COLO668 (cell line): ENCODE results near the gene SLC5A9.
"Not testable (repeated sequence)": the region's sequence is repeated elsewhere in the genome, so short reads cannot be mapped to it uniquely, and the experiment has no call there.

Source experiments
- DNase-seq: peaks from one replicate; lab custom pipeline; 2025; ENCODE audit not compliant: unreplicated experiment; lab: John Stamatoyannopoulos, UW

The SLC5A9 gene

GRCh38 chr1:48236716-48237470, 14.4 kb downstream of the SLC5A9 start:
- DNase-seq, result no peak

DNA sequence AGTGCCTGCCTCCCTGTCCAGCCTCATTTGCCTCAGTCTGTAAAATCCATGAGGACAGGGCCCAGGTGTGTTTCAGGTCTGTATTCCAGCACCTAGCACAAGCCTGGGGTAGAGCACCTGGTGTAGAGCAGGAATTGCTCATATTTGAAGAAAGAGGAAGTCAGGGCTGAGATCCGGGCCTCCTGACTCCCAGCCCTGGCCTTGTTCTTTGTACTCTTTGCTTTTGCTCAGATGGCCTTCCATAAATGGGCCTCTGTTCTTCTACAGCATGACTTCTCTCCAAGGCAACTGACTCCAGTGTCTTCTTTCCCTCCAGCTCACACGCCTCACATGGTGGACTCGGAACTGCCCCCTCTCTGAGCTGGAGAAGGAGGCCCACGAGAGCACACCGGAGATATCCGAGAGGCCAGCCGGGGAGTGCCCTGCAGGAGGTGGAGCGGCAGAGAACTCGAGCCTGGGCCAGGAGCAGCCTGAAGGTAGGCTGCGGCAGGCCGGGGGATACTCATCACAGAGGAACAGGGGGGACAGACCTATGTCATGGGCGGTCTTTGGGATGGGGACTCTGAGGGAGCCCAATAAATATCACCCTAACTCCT, 19.7 kb downstream of the SLC5A9 start:
- no peak for DNase-seq

GRCh38 chr1:48245106-48245505, 22.6 kb downstream of the SLC5A9 start:
- no peak for DNase-seq

- DNase-seq, result peak; percentile 50
These were observed 24.2 kb downstream of the SLC5A9 start for GRCh38 chr1:48246727-48247126.

- DNase-seq, result no peak
These were observed 25.8 kb downstream of the SLC5A9 start for GRCh38 chr1:48248356-48248755.

DNA sequence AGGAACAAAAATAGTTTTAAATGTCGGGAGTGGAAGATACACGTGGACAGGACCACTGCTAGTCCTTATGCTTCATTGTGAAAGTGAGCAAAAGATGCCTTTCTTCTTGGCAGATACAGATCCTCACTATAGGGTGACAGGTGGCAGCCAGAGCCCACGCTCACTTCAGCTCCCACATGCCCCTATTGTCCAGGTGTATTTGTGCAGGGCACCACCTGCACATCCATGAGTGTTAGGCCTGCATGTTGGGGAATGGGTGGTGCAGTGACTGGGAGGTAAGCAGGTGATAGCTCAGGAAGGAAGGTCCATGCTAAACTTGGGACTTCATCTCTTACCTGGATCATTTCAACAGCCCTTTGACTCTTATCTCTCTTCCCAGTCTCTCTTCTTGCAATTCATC, 27.4 kb downstream of the SLC5A9 start:
- peak; percentile 76 for DNase-seq

DNA sequence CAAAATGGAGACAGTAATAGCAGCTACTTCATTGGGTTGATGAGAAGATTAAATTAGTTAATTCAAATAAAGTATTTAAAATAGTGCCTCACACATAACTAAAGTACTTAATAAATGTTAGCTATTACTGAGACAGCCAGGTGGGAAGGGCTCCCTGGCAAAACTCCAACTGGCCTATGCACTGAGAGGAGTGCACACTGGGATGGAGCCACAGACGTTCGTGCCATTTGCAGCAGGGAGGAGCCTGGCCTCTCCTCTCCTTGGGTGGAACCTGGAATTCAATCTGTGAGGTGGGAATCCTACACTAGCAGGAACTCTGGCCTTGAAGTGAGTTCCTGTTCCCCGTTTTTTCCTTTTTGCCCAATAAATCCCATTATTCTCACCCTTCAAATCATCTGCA, 28.1 kb downstream of the SLC5A9 start:
- DNase-seq, result no peak

- no peak for DNase-seq
These were observed 28.8 kb downstream of the SLC5A9 start for GRCh38 chr1:48251323-48251722.

- DNase-seq, result no peak
These were observed 29.3 kb downstream of the SLC5A9 start for GRCh38 chr1:48251821-48252220.

DNA sequence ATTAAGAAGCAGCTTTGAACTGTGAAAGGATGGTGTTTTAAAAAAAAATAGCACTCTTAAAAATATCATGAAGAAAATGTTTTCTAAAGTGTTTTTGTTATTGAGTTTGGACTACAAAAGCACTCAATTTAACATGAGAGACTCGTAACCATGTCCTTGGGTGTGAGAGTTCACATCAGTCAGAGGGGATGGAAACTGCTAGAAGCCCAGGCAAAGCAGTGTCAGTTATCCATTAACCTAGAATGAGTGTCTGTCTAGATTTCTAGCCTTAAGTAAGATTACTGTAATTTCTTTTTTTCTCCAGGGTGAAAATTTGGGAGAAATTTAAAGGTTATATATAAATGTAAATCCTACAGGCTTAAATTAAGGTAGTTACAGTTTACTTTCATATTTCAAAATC, 31.7 kb downstream of the SLC5A9 start:
- no peak for DNase-seq

- DNase-seq, result no peak
These were observed 35.6 kb downstream of the SLC5A9 start for GRCh38 chr1:48258106-48258505.

DNA sequence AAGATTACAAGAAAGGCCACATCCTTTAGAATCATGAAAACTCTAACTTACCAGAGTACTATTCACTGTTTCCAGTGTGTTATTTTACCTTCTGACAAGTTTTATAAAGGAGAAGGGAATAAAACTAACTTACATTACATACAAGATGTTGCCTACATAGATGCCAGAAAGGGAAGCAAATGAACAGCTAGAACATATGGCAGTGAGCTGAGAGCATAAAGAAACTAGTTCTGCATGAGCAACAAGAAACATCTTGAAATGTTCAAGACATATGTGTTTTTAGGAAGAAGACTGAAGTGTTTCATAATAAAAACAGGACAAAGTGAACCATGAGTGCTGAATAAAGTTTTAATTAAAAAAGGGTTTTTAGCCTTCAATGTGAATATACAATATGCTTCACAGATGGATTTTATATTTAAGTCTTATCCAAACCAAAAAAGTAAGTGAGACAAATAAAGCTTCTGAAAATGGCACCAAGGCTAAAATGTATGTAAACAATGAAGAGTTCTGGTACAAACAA, 39.4 kb downstream of the SLC5A9 start:
- no peak for DNase-seq

- DNase-seq, result no peak
These were observed 40.5 kb downstream of the SLC5A9 start for GRCh38 chr1:48263041-48263440.

GRCh38 chr1:48266576-48266975, 44.1 kb downstream of the SLC5A9 start:
- DNase-seq, result no peak

DNA sequence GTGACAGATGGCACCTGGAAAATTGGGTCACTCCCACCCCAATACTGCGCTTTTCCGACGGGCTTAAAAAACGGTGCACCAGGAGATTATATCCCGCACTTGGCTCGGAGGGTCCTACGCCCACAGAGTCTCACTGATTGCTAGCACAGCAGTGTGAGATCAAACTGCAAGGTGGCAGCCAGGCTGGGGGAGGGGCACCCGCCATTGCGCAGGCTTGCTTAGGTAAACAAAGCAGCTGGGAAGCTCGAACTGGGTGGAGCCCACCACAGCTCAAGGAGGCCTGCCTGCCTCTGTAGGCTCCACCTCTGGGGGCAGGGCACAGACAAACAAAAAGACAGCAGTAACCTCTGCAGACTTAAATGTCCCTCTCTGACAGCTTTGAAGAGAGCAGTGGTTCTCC, 54.9 kb downstream of the SLC5A9 start:
- DNase-seq, result not testable (repeated sequence)

DNA sequence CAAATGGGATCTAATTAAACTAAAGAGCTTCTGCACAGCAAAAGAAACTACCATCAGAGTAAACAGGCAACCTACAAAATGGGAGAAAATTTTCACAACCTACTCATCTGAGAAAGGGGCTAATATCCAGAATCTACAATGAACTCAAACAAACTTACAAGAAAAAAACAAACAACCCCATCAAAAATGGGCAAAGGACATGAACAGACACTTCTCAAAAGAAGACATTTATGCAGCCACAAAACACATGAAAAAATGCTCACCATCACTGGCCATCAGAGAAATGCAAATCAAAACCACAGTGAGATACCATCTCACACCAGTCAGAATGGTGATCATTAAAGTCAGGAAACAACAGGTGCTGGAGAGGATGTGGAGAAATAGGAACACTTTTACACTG, 59.8 kb downstream of the SLC5A9 start:
- not testable (repeated sequence) for DNase-seq

DNA sequence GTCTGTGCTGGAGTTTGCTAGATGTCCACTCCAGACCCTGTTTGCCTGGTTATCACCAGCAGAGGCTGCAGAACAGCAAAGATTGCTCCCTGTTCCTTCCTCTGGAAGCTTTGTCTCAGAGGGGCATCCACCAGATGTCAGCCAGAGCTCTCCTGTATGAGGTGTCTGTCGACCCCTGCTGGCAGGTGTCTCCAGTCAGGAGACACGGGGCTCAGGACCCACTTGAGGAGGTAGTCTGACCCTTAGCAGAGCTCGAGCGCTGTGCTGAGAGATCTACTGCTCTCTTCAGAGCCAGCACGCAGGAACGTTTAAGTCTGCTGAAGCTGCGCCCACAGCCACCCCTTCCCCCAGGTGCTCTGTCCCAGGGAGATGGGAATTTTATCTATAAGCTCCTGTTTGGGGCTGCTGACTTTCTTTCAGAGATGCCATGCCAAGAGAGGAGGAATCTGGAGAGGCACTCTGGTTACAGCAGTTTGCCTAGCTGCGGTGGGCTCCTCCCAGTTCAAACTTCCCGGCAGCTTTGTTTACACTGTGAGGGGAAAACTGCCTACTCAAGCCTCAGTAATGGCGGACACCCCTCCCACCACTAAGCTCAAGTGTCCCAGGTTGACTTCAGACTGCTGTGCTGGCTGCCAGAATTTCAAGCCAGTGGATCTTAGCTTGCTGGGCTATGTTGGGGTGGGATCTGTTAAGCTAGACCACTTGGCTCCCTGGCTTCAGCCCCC, 62.3 kb downstream of the SLC5A9 start:
- not testable (repeated sequence) for DNase-seq

DNA sequence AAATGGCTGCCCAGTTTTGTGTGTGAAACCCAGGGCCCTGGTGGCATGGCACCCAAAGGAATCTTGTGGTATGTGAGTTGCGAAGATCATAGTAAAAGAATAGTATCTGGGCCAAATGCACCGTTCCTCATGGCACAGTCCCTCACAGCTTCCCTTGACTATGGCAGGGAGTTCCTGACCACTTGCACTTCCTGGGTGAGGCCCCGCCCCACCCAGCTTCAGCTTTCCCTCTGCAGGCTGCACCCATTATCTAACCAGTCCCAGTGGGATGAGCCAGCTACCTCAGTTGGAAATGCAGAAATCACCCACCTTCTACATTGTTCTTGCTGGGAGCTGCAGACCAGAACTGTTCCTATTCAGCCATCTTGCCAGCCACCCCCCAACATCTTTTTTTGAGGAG, 63.0 kb downstream of the SLC5A9 start:
- DNase-seq, result no peak

GRCh38 chr1:48291421-48291820, 68.9 kb downstream of the SLC5A9 start:
- no peak for DNase-seq

DNA sequence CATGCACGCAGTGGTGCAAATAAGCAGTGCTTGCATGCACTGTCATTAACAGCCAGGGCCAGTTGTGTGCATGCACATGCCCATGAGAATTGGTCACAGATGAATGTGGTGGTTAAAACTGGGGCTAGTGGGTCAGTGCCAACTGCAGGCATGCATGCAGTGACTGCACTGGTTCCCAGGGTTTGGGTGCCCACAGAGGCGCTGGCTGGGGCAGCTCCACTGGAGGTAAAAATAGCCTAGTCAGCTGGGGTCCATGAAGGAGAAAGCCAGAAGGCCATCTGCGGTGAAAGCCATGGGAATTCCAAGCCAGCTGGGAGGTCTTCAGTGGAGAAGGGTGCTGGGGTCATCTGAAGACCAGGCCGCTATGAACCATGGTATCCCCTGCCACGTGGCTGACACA, 70.2 kb downstream of the SLC5A9 start:
- no peak for DNase-seq

GRCh38 chr1:48294094-48294493, 71.6 kb downstream of the SLC5A9 start:
- not testable (repeated sequence) for DNase-seq

DNA sequence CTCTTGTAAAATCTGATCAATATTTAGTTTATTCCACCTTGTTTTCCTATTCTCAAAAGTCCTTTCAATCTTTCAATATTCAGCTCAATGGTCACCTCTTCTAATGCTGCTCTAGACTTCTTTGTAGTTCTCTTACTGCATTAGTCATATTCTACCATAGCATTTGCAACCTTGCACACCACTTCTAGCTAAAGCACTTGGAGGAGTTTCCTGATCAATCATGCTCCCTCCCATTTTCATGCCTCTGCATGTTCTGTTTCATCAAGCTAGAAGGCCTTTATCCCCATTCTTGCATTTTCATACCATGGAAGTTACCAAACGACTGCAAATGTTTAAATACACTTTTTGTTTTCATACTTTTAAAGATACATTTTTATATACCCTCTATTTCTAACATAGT, 72.1 kb downstream of the SLC5A9 start:
- DNase-seq, result no peak
